HG03521 (cell line): ENCODE measurements around the gene GGT7.
"Not testable (repeated sequence)": the region's sequence is repeated elsewhere in the genome, so short reads cannot be mapped to it uniquely, and the experiment has no call there.

Experiments
- ATAC-seq: cut with Tn5 transposase; IDR thresholded peaks from one replicate; pipeline ENCODE4 v1.9.1; 2021; ENCODE audit warnings: mild to moderate bottlenecking, moderate library complexity; ENCODE audit not compliant: unreplicated experiment

GGT7 gene

GRCh38 chr20:34883087-34883688, 10.5 kb upstream of the GGT7 start:
- no peak for ATAC-seq

GRCh38 chr20:34881689-34882088, 9.0 kb upstream of the GGT7 start:
- no peak for ATAC-seq

GRCh38 chr20:34880971-34881370, 8.3 kb upstream of the GGT7 start:
- not testable (repeated sequence) for ATAC-seq

- ATAC-seq, result no peak
Observed at GRCh38 chr20:34880215-34880850, 7.7 kb upstream of the GGT7 start.

GRCh38 chr20:34876406-34877282, 4.0 kb upstream of the GGT7 start, which contains the start of gene ACSS2:
ACSS2 (plus strand) TSS chr20:34876612; CDS start chr20:34876646, 34 bp downstream.
- peak; percentile 66 for ATAC-seq

- peak; percentile 59 for ATAC-seq
Observed at GRCh38 chr20:34875642-34876405, 3.2 kb upstream of the GGT7 start.

- no peak for ATAC-seq
Observed at GRCh38 chr20:34874094-34874654, 1.5 kb upstream of the GGT7 start.

GRCh38 chr20:34873583-34874093, 982 bp upstream of the GGT7 start:
- no peak for ATAC-seq

- ATAC-seq, result no peak
Observed at GRCh38 chr20:34871966-34872621, 562 bp downstream of the GGT7 start.

GRCh38 chr20:34871320-34871926, 1.2 kb downstream of the GGT7 start:
- ATAC-seq, result no peak

GRCh38 chr20:34864216-34864615, 8.4 kb downstream of the GGT7 start:
- ATAC-seq, result no peak

- ATAC-seq, result no peak
Observed at GRCh38 chr20:34863421-34863965, 9.2 kb downstream of the GGT7 start.

- no peak for ATAC-seq
Observed at GRCh38 chr20:34862724-34863123, 9.9 kb downstream of the GGT7 start.

GRCh38 chr20:34861386-34862084, 11.1 kb downstream of the GGT7 start:
- ATAC-seq, result no peak

GRCh38 chr20:34859826-34860545, 12.7 kb downstream of the GGT7 start:
- no peak for ATAC-seq

GRCh38 chr20:34859367-34859766, 13.3 kb downstream of the GGT7 start:
- ATAC-seq, result no peak

GRCh38 chr20:34852298-34852697, 20.4 kb downstream of the GGT7 start:
- no peak for ATAC-seq

- no peak for ATAC-seq
Observed at GRCh38 chr20:34850969-34851368, 21.7 kb downstream of the GGT7 start.
